GM12878 (cell line): ENCODE measurements around the gene RNLS.

ENCODE experiments used
- CBX5 ChIP-seq: sonication (generic); IDR thresholded peaks from 2 replicates; pipeline ENCODE4 v1.6.1; 2016; ENCODE audit warnings: low read depth, moderate library complexity, mild to moderate bottlenecking, inconsistent platforms
- CTCF ChIP-seq, 3 experiments: IDR thresholded peaks in 2 of 3; conservative IDR thresholded peaks in 1 of 3; 2 replicates each; pipeline ENCODE4 v1.5.1; 2011; ENCODE audit warnings: low read depth in 3 of 3, low read length in 3 of 3, mild to moderate bottlenecking in 3 of 3, control low read depth in 2 of 3, moderate library complexity in 2 of 3, inconsistent platforms in 1 of 3, mixed read lengths in 1 of 3; ENCODE audit not compliant: control insufficient read depth in 2 of 3, insufficient read depth in 1 of 3; ENCODE audit errors: extremely low read depth in 1 of 3

- TF ChIP-seq CTCF (IDR thresholded peaks at IDR 0.05 in 2 of 3, conservative IDR thresholded peaks at IDR 0.05 in 1 of 3; ENCODE audit: control insufficient read depth in 2 of 3, extremely low read depth in 1 of 3, insufficient read depth in 1 of 3, low read depth in 3 of 3, low read length in 3 of 3) (no peak), CBX5 (no peak)
Observed at GRCh38 chr10:88312855-88313254, 270.3 kb downstream of the RNLS start.
